Stomach (tissue), 4 donors: ENCODE measurements around the gene SLAIN2.

ENCODE experiments used
- EP300 ChIP-seq: sonication (generic); formaldehyde crosslinking; IDR thresholded peaks from one replicate; pipeline ENCODE4 v1.6.1; 2017; ENCODE audit warnings: antibody characterized with exemption
- POLR2A ChIP-seq, 4 donors: fragments of 450-650 bp; IDR thresholded peaks; one replicate each; pipeline ENCODE4 v1.6.1; 2016; ENCODE audit warnings: antibody characterized with exemption in 4 of 4, control low read depth in 2 of 4, mild to moderate bottlenecking in 1 of 4, moderate library complexity in 1 of 4
- POLR2AphosphoS5 ChIP-seq, 3 donors: sonication (generic); formaldehyde crosslinking; IDR thresholded peaks; one replicate each; pipeline ENCODE4 v1.6.1; 2016; ENCODE audit warnings: antibody characterized with exemption in 3 of 3
- TF ChIP-seq, protein P1 (sequence below), 7 experiments: fragments of 450-650 bp in 4 of 7; fragments of 200-600 bp in 3 of 7; sonication (generic) in 3 of 7; IDR thresholded peaks; one replicate each; pipeline ENCODE4 v1.5.1; 2016 to 2019; ENCODE audit warnings: antibody characterized with exemption in 7 of 7, control low read depth in 2 of 7, mild to moderate bottlenecking in 1 of 7

DNA sequence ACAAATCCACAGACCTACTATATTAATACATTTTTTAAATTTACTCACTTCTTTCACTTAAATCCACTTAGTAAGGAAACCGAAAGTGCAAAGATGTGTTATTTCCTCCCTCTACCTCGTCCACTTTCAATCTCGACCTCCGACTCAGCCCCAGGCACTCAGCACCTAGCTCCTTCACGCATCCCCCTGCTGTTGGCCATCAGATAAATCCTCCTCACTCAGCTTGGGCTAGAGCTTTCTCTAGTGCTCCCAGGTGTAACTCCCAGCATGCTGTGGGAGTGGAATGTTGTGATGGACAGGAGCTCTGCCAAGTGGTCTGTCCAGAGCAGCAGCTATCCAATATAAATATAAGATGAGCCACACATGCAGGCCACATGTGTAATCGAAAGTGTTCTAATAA lies 45.0 kb upstream of the SLAIN2 start:
- TF ChIP-seq, protein P1, sequence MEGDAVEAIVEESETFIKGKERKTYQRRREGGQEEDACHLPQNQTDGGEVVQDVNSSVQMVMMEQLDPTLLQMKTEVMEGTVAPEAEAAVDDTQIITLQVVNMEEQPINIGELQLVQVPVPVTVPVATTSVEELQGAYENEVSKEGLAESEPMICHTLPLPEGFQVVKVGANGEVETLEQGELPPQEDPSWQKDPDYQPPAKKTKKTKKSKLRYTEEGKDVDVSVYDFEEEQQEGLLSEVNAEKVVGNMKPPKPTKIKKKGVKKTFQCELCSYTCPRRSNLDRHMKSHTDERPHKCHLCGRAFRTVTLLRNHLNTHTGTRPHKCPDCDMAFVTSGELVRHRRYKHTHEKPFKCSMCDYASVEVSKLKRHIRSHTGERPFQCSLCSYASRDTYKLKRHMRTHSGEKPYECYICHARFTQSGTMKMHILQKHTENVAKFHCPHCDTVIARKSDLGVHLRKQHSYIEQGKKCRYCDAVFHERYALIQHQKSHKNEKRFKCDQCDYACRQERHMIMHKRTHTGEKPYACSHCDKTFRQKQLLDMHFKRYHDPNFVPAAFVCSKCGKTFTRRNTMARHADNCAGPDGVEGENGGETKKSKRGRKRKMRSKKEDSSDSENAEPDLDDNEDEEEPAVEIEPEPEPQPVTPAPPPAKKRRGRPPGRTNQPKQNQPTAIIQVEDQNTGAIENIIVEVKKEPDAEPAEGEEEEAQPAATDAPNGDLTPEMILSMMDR (IDR thresholded peaks at IDR 0.05) = no peak
- no peak for TF ChIP-seq POLR2A (IDR thresholded peaks at IDR 0.05)
- TF ChIP-seq EP300 = no peak
- TF ChIP-seq POLR2AphosphoS5 (IDR thresholded peaks at IDR 0.05) = no peak
